Fibroblast of upper back skin (primary cell): ENCODE measurements around the gene HS6ST3.
A peak's percentile ranks its signal among the peaks of the same experiment; 100 is the strongest.
"Not testable (repeated sequence)": the region's sequence is repeated elsewhere in the genome, so short reads cannot be mapped to it uniquely, and the experiment has no call there.

ENCODE experiments used
- DNase-seq: peaks from one replicate; pipeline ENCODE4 v3.0.0-alpha.2; 2013

The HS6ST3 gene

GRCh38 chr13:96460609-96461008 lies 370.7 kb downstream of the HS6ST3 start:
- DNase-seq: no peak

- no peak for DNase-seq
These were observed 383.7 kb downstream of the HS6ST3 start for GRCh38 chr13:96473526-96474180.

- DNase-seq: no peak
These were observed 384.3 kb downstream of the HS6ST3 start for GRCh38 chr13:96474181-96474557.

GRCh38 chr13:96475103-96475502 lies 385.2 kb downstream of the HS6ST3 start:
- no peak for DNase-seq

GRCh38 chr13:96481482-96481881 lies 391.6 kb downstream of the HS6ST3 start:
- no peak for DNase-seq

- no peak for DNase-seq
These were observed 400.6 kb downstream of the HS6ST3 start for GRCh38 chr13:96490496-96490989.

- DNase-seq: no peak
These were observed 401.2 kb downstream of the HS6ST3 start for GRCh38 chr13:96491103-96491502.

GRCh38 chr13:96492766-96493165 lies 402.9 kb downstream of the HS6ST3 start:
- DNase-seq: no peak

- DNase-seq: peak; percentile 1
These were observed 409.7 kb downstream of the HS6ST3 start for GRCh38 chr13:96499656-96500055.

- DNase-seq: no peak
These were observed 411.0 kb downstream of the HS6ST3 start for GRCh38 chr13:96500953-96501352.

GRCh38 chr13:96503481-96503880 lies 413.6 kb downstream of the HS6ST3 start:
- no peak for DNase-seq

- no peak for DNase-seq
These were observed 421.7 kb downstream of the HS6ST3 start for GRCh38 chr13:96511587-96511986.

GRCh38 chr13:96519380-96519779 lies 429.5 kb downstream of the HS6ST3 start:
- no peak for DNase-seq

GRCh38 chr13:96524398-96525020 lies 434.6 kb downstream of the HS6ST3 start:
- DNase-seq: not testable (repeated sequence)

GRCh38 chr13:96525715-96526114 lies 435.8 kb downstream of the HS6ST3 start:
- no peak for DNase-seq

- DNase-seq: no peak
These were observed 437.6 kb downstream of the HS6ST3 start for GRCh38 chr13:96527497-96527896.

- DNase-seq: no peak
These were observed 442.9 kb downstream of the HS6ST3 start for GRCh38 chr13:96532804-96533203.

GRCh38 chr13:96533408-96533807 lies 443.5 kb downstream of the HS6ST3 start:
- no peak for DNase-seq

GRCh38 chr13:96539791-96540190 lies 449.9 kb downstream of the HS6ST3 start:
- DNase-seq: no peak

- no peak for DNase-seq
These were observed 450.8 kb downstream of the HS6ST3 start for GRCh38 chr13:96540670-96541069.

- no peak for DNase-seq
These were observed 453.1 kb downstream of the HS6ST3 start for GRCh38 chr13:96542986-96543385.

- DNase-seq: no peak
These were observed 455.1 kb downstream of the HS6ST3 start for GRCh38 chr13:96544957-96545356.

GRCh38 chr13:96546463-96546862 lies 456.6 kb downstream of the HS6ST3 start:
- no peak for DNase-seq

GRCh38 chr13:96551546-96551945 lies 461.6 kb downstream of the HS6ST3 start:
- no peak for DNase-seq

GRCh38 chr13:96552559-96552958 lies 462.7 kb downstream of the HS6ST3 start:
- no peak for DNase-seq
